Measurements from ENCODE around the gene ZNF175. TPM values are rescaled to one million over a fixed set of nuclear protein-coding genes. Genes with fewer than 3 reads are reported as not detected.

The ZNF175 gene
- total RNA-seq, 1 donor from 2014 or later = 8.1 TPM

DNA sequence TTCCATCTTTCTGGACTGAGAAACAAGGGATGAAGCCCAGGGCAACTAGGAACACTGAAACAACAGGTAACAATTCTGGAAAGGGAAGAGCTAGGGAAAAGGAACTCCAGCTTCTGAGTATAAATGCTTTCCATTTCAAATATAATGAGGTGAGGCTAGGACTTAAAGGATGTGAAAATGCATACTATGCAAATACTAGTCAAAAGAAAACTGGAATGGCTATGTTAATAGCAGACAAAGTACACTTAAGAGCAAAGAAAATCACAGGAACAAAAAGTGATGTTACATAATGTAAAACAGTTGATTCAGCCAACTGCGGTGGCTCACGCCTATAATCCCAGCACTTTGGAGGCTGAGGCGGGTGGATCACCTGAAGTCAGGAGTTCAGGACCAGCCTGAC lies 69.3 kb downstream of the ZNF175 start:
- no peak overlapping the region for H2AFZ ChIP-seq (replicated peaks)
- H3K79me2 ChIP-seq (ENCODE audit: low read depth) = no peaks in the 10 kb centered on the region
- no peak overlapping the region for H3K9ac ChIP-seq
- no peaks in the 10 kb centered on the region for H4K20me1 ChIP-seq (ENCODE audit: low read depth)
- no peaks in the 10 kb centered on the region for H3K4me1 ChIP-seq
- DNase-seq (ENCODE audit: low spot score) = no peak
- Mint-ChIP-seq H3K4me1 (no peaks in the 10 kb centered on the region), H3K9me3 (peaks cover 10% of the 10 kb centered on the region), H3K27ac (no peak overlapping the region), H3K36me3 (no peaks in the 10 kb centered on the region), H3K4me3 (no peak overlapping the region), H3K27me3 (ENCODE audit: insufficient read depth, low read depth) (peaks cover 14% of the 10 kb centered on the region)
- no peaks in the 10 kb centered on the region for H3F3A ChIP-seq (ENCODE audit: low read depth)
- no peak for TF ChIP-seq EZH2phosphoT487 (IDR thresholded peaks at IDR 0.05)
- TF ChIP-seq EZH2 (IDR thresholded peaks at IDR 0.05) = no peak
- TF ChIP-seq, protein P1, sequence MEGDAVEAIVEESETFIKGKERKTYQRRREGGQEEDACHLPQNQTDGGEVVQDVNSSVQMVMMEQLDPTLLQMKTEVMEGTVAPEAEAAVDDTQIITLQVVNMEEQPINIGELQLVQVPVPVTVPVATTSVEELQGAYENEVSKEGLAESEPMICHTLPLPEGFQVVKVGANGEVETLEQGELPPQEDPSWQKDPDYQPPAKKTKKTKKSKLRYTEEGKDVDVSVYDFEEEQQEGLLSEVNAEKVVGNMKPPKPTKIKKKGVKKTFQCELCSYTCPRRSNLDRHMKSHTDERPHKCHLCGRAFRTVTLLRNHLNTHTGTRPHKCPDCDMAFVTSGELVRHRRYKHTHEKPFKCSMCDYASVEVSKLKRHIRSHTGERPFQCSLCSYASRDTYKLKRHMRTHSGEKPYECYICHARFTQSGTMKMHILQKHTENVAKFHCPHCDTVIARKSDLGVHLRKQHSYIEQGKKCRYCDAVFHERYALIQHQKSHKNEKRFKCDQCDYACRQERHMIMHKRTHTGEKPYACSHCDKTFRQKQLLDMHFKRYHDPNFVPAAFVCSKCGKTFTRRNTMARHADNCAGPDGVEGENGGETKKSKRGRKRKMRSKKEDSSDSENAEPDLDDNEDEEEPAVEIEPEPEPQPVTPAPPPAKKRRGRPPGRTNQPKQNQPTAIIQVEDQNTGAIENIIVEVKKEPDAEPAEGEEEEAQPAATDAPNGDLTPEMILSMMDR (IDR thresholded peaks at IDR 0.05) = no peak
- H3K4me3 ChIP-seq = no peak overlapping the region
- peaks cover 7% of the 10 kb centered on the region for H3K9me3 ChIP-seq (ENCODE audit: low read depth)
- no peaks in the 10 kb centered on the region for H3K27me3 ChIP-seq
- no peaks in the 10 kb centered on the region for H3K36me3 ChIP-seq
- no peak overlapping the region for H3K4me2 ChIP-seq
- H3K27ac ChIP-seq = no peak overlapping the region

DNA sequence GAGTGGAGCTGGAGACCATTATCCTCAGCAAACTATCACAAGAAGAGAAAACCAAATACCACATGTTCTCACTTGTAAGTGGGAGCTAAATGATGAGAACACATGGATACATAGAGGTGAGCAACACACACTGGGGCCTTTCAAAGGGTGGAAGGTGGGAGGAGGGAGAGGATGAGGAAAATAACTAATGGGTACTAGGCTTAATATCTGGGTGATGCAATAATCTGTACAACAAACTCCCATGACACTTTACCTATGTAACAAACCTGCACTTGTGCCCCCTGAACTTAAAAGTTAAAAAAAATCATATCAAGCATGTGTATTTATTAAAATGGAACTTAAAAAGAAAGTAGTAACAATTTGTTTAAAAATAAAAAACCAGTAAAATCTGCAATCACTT lies 70.6 kb downstream of the ZNF175 start:
- DNase-seq (ENCODE audit: low spot score) = no peak
- Histone ChIP-seq H3K4me2 (no peak overlapping the region), H3F3A (ENCODE audit: low read depth) (no peaks in the 10 kb centered on the region), H3K36me3 (no peaks in the 10 kb centered on the region), H3K4me1 (no peaks in the 10 kb centered on the region), H4K20me1 (ENCODE audit: low read depth) (no peaks in the 10 kb centered on the region), H3K4me3 (no peak overlapping the region), H3K27me3 (no peaks in the 10 kb centered on the region), H3K9me3 (ENCODE audit: low read depth) (peaks cover 7% of the 10 kb centered on the region), H3K79me2 (ENCODE audit: low read depth) (no peaks in the 10 kb centered on the region), H3K9ac (no peak overlapping the region), H2AFZ (replicated peaks) (no peak overlapping the region), H3K27ac (no peak overlapping the region)
- no peaks in the 10 kb centered on the region for H3K4me1 Mint-ChIP-seq
- no peak overlapping the region for H3K4me3 Mint-ChIP-seq
- no peaks in the 10 kb centered on the region for H3K36me3 Mint-ChIP-seq
- no peak overlapping the region for H3K27ac Mint-ChIP-seq
- peaks cover 8% of the 10 kb centered on the region for H3K9me3 Mint-ChIP-seq
- TF ChIP-seq EZH2 (IDR thresholded peaks at IDR 0.05) (no peak), EZH2phosphoT487 (IDR thresholded peaks at IDR 0.05) (no peak)
- TF ChIP-seq, protein P1 (IDR thresholded peaks at IDR 0.05) = no peak
- H3K27me3 Mint-ChIP-seq (ENCODE audit: insufficient read depth, low read depth) = peaks cover 14% of the 10 kb centered on the region

Other genes starting within 250 kb of the ZNF175 start
- 2.7 and 6.0 TPM in 2 replicates for gene VSIG10L, start 229.1 kb upstream of the ZNF175 start, total RNA-seq (ENCODE audit: low replicate concordance)
- 27.0 and 38.9 TPM in 2 replicates for gene ETFB, start 204.9 kb upstream of the ZNF175 start, total RNA-seq (ENCODE audit: low replicate concordance)
- not detected in 2 replicates for gene CLDND2, start 202.3 kb upstream of the ZNF175 start, total RNA-seq (ENCODE audit: low replicate concordance)
- not detected in 2 replicates for gene NKG7, start 198.6 kb upstream of the ZNF175 start, total RNA-seq (ENCODE audit: low replicate concordance)
- gene LIM2, start 183.3 kb upstream of the ZNF175 start, total RNA-seq (ENCODE audit: low replicate concordance) = 0.26 and 3.2 TPM in 2 replicates
- 0.37 TPM in 1 of 2 replicates, not detected in the other for gene C19orf84, start 180.7 kb upstream of the ZNF175 start, total RNA-seq (ENCODE audit: low replicate concordance)
- not detected in 2 replicates for gene SIGLEC10, start 153.6 kb upstream of the ZNF175 start, total RNA-seq (ENCODE audit: low replicate concordance)
- not detected in 2 replicates for gene SIGLEC8, start 112.8 kb upstream of the ZNF175 start, total RNA-seq (ENCODE audit: low replicate concordance)
- not detected in 2 replicates for gene CEACAM18, start 92.7 kb upstream of the ZNF175 start, total RNA-seq (ENCODE audit: low replicate concordance)
- not detected in 2 replicates for gene SIGLEC12, start 69.5 kb upstream of the ZNF175 start, total RNA-seq (ENCODE audit: low replicate concordance)
- gene SIGLEC6, start 39.6 kb upstream of the ZNF175 start, total RNA-seq (ENCODE audit: low replicate concordance) = not detected in 2 replicates
- not detected in 2 replicates for gene SIGLEC5, start 59.1 kb downstream of the ZNF175 start, total RNA-seq (ENCODE audit: low replicate concordance)
- gene SIGLEC14, start 75.5 kb downstream of the ZNF175 start, total RNA-seq (ENCODE audit: low replicate concordance) = not detected in 2 replicates
- gene SPACA6, start 122.0 kb downstream of the ZNF175 start, total RNA-seq (ENCODE audit: low replicate concordance) = 6.9 and 12.0 TPM in 2 replicates
- 0.37 and 0.69 TPM in 2 replicates for gene HAS1, start 152.7 kb downstream of the ZNF175 start, total RNA-seq (ENCODE audit: low replicate concordance)
- gene FPR1, start 180.6 kb downstream of the ZNF175 start, total RNA-seq (ENCODE audit: low replicate concordance) = not detected in 2 replicates
- gene FPR2, start 189.9 kb downstream of the ZNF175 start, total RNA-seq (ENCODE audit: low replicate concordance) = not detected in 2 replicates
- not detected in 2 replicates for gene FPR3, start 223.9 kb downstream of the ZNF175 start, total RNA-seq (ENCODE audit: low replicate concordance)